Ascending aorta (tissue), 2 donors: Measurements from ENCODE around the gene FAM200A. TPM values are rescaled to one million over a fixed set of nuclear protein-coding genes. Genes with fewer than 3 reads are reported as not detected.
"Not testable (repeated sequence)": the region's sequence is repeated elsewhere in the genome, so short reads cannot be mapped to it uniquely, and the experiment has no call there.

Experiments
- DNase-seq, 2 donors: peaks; one replicate each; pipeline ENCODE4 v3.0.0-alpha.2; 2019; ENCODE audit warnings: low spot score in 2 of 2
- H3K27ac ChIP-seq, 2 donors: fragments of 200-600 bp; sonication (generic); one replicate each; pipeline ENCODE4 v1.5.1; 2016 to 2017; ENCODE audit warnings: mild to moderate bottlenecking in 1 of 2
- H3K27me3 ChIP-seq: fragments of 200-600 bp; sonication (generic); one replicate; pipeline ENCODE4 v1.5.1; 2017
- H3K36me3 ChIP-seq, 2 donors: fragments of 200-600 bp; sonication (generic); one replicate each; pipeline ENCODE4 v1.5.1; 2016
- H3K4me1 ChIP-seq, 2 donors: fragments of 200-600 bp; sonication (generic); one replicate each; pipeline ENCODE4 v1.5.1; 2016 to 2017; ENCODE audit warnings: mild to moderate bottlenecking in 1 of 2
- H3K4me3 ChIP-seq, 2 donors: fragments of 200-600 bp; sonication (generic); one replicate each; pipeline ENCODE4 v1.5.1; 2016 to 2017; ENCODE audit warnings: mild to moderate bottlenecking in 1 of 2
- H3K9me3 ChIP-seq, 2 donors: fragments of 200-600 bp; sonication (generic); one replicate each; pipeline ENCODE4 v1.5.1; 2016
- CTCF ChIP-seq, 3 experiments: fragments of 200-600 bp in 2 of 3; fragments of 450-650 bp in 1 of 3; sonication (generic) in 2 of 3; IDR thresholded peaks; one replicate each; pipeline ENCODE4 v1.5.1; 2016 to 2019; ENCODE audit warnings: antibody characterized with exemption in 3 of 3, mild to moderate bottlenecking in 1 of 3, moderate library complexity in 1 of 3
- intact Hi-C: fragments of 100-400 bp; cut with DNase I; formaldehyde crosslinking; loops from one replicate; pipeline ENCODE4 v1.15.1; 2023
- total RNA-seq: library from RNA; depleted of rRNA; stranded (reverse); fragments of >200 nt; gene quantifications from one replicate; pipeline ENCODE4 v1.1.0, GENCODE V29; 2016

The FAM200A gene
- total RNA-seq, 1 donor from 2014 or later = 0.64 TPM

GRCh38 chr7:99571768-99572167 is 19.9 kb upstream of the FAM200A start:
- H3K4me3 ChIP-seq = no peak overlapping the region
- H3K4me1 ChIP-seq = no peaks in the 10 kb centered on the region
- DNase-seq = no peak
- no peak for TF ChIP-seq CTCF (IDR thresholded peaks at IDR 0.05)
- H3K9me3 ChIP-seq = no peaks in the 10 kb centered on the region
- H3K36me3 ChIP-seq = peaks cover 17 to 51% of the 10 kb centered on the region in 2 donors
- no peak overlapping the region for H3K27ac ChIP-seq
- no peaks in the 10 kb centered on the region for H3K27me3 ChIP-seq
- intact Hi-C loops = no loop called here

- H3K27me3 ChIP-seq, intact Hi-C loops, DNase-seq, H3K27ac ChIP-seq, H3K9me3 ChIP-seq, H3K4me1 ChIP-seq, H3K4me3 ChIP-seq: not testable (repeated sequence)
- H3K36me3 ChIP-seq = peaks cover 27 to 71% of the 10 kb centered on the region in 2 donors
Measured at GRCh38 chr7:99568770-99569169, 16.9 kb upstream of the FAM200A start.

- no peak overlapping the region for H3K4me3 ChIP-seq
- TF ChIP-seq CTCF (IDR thresholded peaks at IDR 0.05) = no peak
- no peaks in the 10 kb centered on the region for H3K9me3 ChIP-seq
- H3K4me1 ChIP-seq = peaks cover 3 to 15% of the 10 kb centered on the region in 2 donors
- peaks cover 47 to 68% of the 10 kb centered on the region in 2 donors for H3K36me3 ChIP-seq
- intact Hi-C loops = no loop called here
- no peak for DNase-seq
- H3K27ac ChIP-seq = no peak overlapping the region
- no peaks in the 10 kb centered on the region for H3K27me3 ChIP-seq
Measured at GRCh38 chr7:99563650-99564049, 11.7 kb upstream of the FAM200A start.

- H3K27ac ChIP-seq = peak overlapping the region; percentile 10 to 48
- DNase-seq = no peak
- no peak overlapping the region for H3K4me3 ChIP-seq
- H3K4me1 ChIP-seq = peaks cover 3 to 15% of the 10 kb centered on the region in 2 donors
- H3K27me3 ChIP-seq = no peaks in the 10 kb centered on the region
- no peak for TF ChIP-seq CTCF (IDR thresholded peaks at IDR 0.05)
- no peaks in the 10 kb centered on the region for H3K9me3 ChIP-seq
- intact Hi-C loops = no loop called here
- peaks cover 45 to 65% of the 10 kb centered on the region in 2 donors for H3K36me3 ChIP-seq
Measured at GRCh38 chr7:99562832-99563231, 10.9 kb upstream of the FAM200A start.

GRCh38 chr7:99562114-99562784 is 10.3 kb upstream of the FAM200A start:
- Histone ChIP-seq H3K4me3 (no peak overlapping the region), H3K4me1 (peaks cover 3 to 15% of the 10 kb centered on the region in 2 donors), H3K36me3 (peaks cover 45 to 65% of the 10 kb centered on the region in 2 donors), H3K27ac (peak overlapping the region; percentile 10 to 48), H3K27me3 (no peaks in the 10 kb centered on the region), H3K9me3 (no peaks in the 10 kb centered on the region)
- TF ChIP-seq CTCF (IDR thresholded peaks at IDR 0.05) = no peak
- intact Hi-C loops = no loop called here
- DNase-seq = no peak

GRCh38 chr7:99561737-99562051 is 9.8 kb upstream of the FAM200A start:
- Histone ChIP-seq H3K27ac (no peak overlapping the region), H3K4me1 (peaks cover 3 to 15% of the 10 kb centered on the region in 2 donors), H3K4me3 (no peak overlapping the region), H3K36me3 (peaks cover 45 to 59% of the 10 kb centered on the region in 2 donors), H3K27me3 (no peaks in the 10 kb centered on the region), H3K9me3 (no peaks in the 10 kb centered on the region)
- intact Hi-C loops = no loop called here
- DNase-seq = no peak
- no peak for TF ChIP-seq CTCF (IDR thresholded peaks at IDR 0.05)
